ENCODE measurements around the gene SFXN1. TPM values are rescaled to one million over a fixed set of nuclear protein-coding genes. Genes with fewer than 3 reads are reported as not detected.

The SFXN1 gene
- total and polyA plus RNA-seq, 9 of the 15 experiments (the other 6 are each of a cell fraction or from before 2014, with no cell fraction given), result 31.8 to 261 (median 113) TPM

- TF ChIP-seq USF2 (CRISPR knock-in tag; IDR thresholded peaks at IDR 0.05) (peak; percentile 22; the same call in 1 of the 2 replicates), ZNF212 (CRISPR knock-in tag; IDR thresholded peaks at IDR 0.05) (no peak), NUFIP1 (IDR thresholded peaks at IDR 0.05; ENCODE audit: partially characterized antibody) (no peak), ASH1L (IDR thresholded peaks at IDR 0.05; ENCODE audit: borderline replicate concordance, low read depth, partially characterized antibody) (no peak), NFATC3 (IDR thresholded peaks at IDR 0.05) (peak; percentile 97), SNIP1 (IDR thresholded peaks at IDR 0.05; ENCODE audit: low read depth) (no peak), GABPA (tag; conservative IDR thresholded peaks at IDR 0.05; ENCODE audit: low read depth) (0 out of 2 replicates have a peak, but pooled peaks have one; percentile 18), ARHGAP35 (IDR thresholded peaks at IDR 0.05; ENCODE audit: partially characterized antibody) (no peak), PURB (CRISPR knock-in tag; IDR thresholded peaks at IDR 0.05; ENCODE audit: low read depth) (no peak), FOXA3 (CRISPR knock-in tag; conservative IDR thresholded peaks at IDR 0.05 in 1 of 2, IDR thresholded peaks at IDR 0.05 in 1 of 2) (no peak), BCOR (IDR thresholded peaks at IDR 0.05) (no peak), NCOA1 (IDR thresholded peaks at IDR 0.05; ENCODE audit: low read depth) (no peak), NCOA6 (IDR thresholded peaks at IDR 0.05) (no peak), MECOM (CRISPR knock-in tag; IDR thresholded peaks at IDR 0.05) (no peak), GTF2E2 (tag; IDR thresholded peaks at IDR 0.05) (0 out of 2 replicates have a peak, but pooled peaks have one; percentile 44), ARID1B (IDR thresholded peaks at IDR 0.05) (peak; percentile 95), GATAD2A (IDR thresholded peaks at IDR 0.05) (peak; percentile 57; the same call in 1 of the 2 replicates), CAMTA2 (CRISPR knock-in tag; conservative IDR thresholded peaks at IDR 0.05) (no peak), CBFB (CRISPR knock-in tag; IDR thresholded peaks at IDR 0.05) (no peak), ZNF263 (CRISPR knock-in tag; IDR thresholded peaks at IDR 0.05; ENCODE audit: borderline replicate concordance) (no peak), NEUROD1 (IDR thresholded peaks at IDR 0.05; ENCODE audit: borderline replicate concordance, low read depth, low read length, partially characterized antibody) (peak; percentile 78), ZC3H4 (CRISPR knock-in tag; IDR thresholded peaks at IDR 0.05; ENCODE audit: borderline replicate concordance) (no peak), L3MBTL2 (IDR thresholded peaks at IDR 0.05) (peak; percentile 22; the same call in 1 of the 2 replicates), MYNN (IDR thresholded peaks at IDR 0.05) (0 out of 2 replicates have a peak, but pooled peaks have one; percentile 53), MYNN (CRISPR knock-in tag; IDR thresholded peaks at IDR 0.05) (no peak), CTBP1 (IDR thresholded peaks at IDR 0.05; ENCODE audit: borderline replicate concordance) (peak; percentile 92), NFE2L1 (tag; IDR thresholded peaks at IDR 0.05; ENCODE audit: borderline replicate concordance, low read depth) (0 out of 2 replicates have a peak, but pooled peaks have one; percentile 21), SMARCE1 (IDR thresholded peaks at IDR 0.05) (peak; percentile 99), ZNF766 (CRISPR knock-in tag; conservative IDR thresholded peaks at IDR 0.05) (peak; percentile 68; the same call in 1 of the 2 replicates), RFX1 (IDR thresholded peaks at IDR 0.05) (no peak), BMI1 (IDR thresholded peaks at IDR 0.05; ENCODE audit: low read length) (no peak), TRIM24 (IDR thresholded peaks at IDR 0.05) (peak; percentile 45 to 60; a peak in 2 of 4 replicates), ZNF41 (CRISPR knock-in tag; conservative IDR thresholded peaks at IDR 0.05) (no peak), KDM5B (IDR thresholded peaks at IDR 0.05; ENCODE audit: insufficient replicate concordance, low read depth, low read length) (no peak), HMG20B (CRISPR knock-in tag; IDR thresholded peaks at IDR 0.05) (no peak)
Measured at GRCh38 chr5:175517824-175518450, 39.6 kb downstream of the SFXN1 start (continued).

Data from K562 (cell line).